ACHN (cell line): Measurements from ENCODE around the gene NHSL2.
"Not testable (repeated sequence)": the region's sequence is repeated elsewhere in the genome, so short reads cannot be mapped to it uniquely, and the experiment has no call there.

Experiments used
- DNase-seq: peaks from one replicate; pipeline ENCODE4 v3.0.0-alpha.2; 2015
- in situ Hi-C: cut with HindIII; loops from 2 replicates; pipeline ENCODE4 v1.10.0; 2017; ENCODE audit warnings: low sequenced_read_pairs, low pct_ligation_motif_present, low pct_unique_long_range_greater_than_20kb

NHSL2 gene

DNA sequence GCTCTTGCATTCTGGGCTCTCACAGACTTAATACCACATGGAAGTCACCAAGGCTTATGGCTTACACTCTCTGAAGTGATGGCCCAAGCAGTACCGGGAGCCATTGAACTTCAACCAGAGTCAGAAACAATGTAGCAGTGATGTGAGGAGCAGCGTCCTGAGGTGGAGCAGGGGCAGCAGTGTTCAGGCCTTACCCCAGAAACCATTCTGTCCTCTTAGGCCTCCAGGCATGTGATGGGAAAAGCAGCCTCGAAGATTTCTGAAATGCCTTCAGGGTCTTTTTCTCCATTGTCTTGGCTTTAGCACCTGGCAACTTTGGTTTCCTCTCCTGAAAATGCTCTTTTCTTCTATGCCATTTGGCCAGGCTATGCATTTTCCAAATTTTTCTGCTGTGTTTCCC lies 248.1 kb downstream of the NHSL2 start:
- DNase-seq: no peak
- in situ Hi-C loops: no loop called here

DNA sequence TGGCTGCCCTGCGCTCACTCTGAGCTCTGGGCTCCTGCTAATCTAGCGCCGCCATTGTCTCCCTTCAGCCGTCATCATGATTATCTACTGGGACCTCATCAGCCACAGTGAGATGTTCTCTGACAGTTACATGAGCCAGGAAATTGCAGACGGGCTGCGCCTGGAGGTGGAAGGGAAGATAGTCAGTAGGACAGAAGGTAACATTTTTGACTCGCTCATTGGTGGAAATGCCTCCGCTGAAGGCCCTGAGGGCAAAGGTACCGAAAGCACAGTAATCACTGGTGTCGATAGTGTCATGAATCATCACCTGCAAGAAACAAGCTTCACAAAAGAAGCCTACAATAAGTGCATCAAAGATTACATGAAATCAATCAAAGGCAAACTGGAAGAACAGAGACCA lies 249.1 kb downstream of the NHSL2 start:
- DNase-seq: no peak
- in situ Hi-C loops: no loop called here

DNA sequence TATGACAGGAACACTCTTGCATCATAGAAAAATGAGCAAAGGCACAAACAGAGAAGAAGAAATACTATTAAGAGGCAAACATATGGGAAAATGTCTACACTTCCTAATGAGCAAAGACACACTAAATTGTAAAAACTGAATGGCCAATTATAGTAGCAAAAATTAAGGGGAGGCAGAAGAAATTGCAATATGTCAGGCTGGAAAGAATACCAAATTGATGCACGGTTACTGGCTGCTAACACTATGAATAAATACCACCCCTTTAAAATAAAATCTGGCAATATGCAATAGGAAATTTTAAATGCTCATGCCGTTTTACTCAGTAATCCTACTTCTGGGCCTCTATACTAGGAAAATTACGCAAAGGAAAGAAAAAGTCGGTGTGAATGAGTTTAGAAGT lies 254.9 kb downstream of the NHSL2 start:
- DNase-seq: no peak
- in situ Hi-C loops: no loop called here

DNA sequence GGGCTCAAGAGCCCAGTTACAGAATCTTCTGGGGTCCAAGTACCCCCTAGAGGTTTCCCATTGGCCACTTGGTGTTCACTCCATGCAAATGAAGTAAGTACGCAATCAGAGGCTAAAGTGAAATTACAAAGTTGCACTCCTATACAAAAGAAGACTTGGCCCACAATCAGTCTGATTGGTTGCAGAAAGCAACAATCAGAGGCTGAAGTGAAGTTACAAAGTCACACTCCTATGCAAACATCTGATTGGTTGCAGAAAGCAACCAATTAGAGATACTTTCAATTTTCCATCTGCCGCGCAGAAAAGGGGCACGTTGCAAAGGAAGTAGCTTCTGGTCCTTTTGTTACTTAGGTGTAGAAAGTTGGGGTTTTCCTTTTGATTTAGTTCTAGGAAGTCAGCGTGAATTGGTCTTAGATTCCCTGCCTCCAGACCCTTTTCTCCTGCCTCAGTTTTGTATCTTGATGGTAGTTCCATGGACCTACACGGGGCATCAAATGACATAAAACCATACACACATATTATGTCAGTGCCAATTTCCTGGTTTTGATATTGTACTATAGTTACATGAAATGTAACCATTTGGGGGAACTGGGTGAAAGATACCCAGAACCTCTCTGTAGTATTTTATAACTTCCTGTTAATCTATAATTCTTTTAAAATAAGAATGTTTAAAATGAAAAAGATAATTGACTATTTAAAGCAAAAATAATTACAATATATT lies 258.5 kb downstream of the NHSL2 start:
- in situ Hi-C loops: no loop called here
- DNase-seq: no peak

DNA sequence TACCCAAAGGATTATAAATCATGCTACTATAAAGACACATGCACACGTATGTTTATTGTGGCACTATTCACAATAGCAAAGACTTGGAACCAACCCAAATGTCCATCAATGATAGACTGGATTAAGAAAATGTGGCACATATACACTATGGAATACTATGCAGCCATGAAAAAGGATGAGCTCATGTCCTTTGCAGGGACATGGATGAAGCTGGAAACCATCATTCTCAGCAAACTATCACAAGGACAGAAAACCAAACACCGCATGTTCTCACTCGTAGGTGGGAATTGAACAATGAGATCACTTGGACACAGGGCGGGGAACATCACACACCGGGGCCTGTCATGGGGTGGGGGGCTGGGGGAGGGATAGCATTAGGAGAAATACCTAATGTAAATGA lies 265.6 kb downstream of the NHSL2 start:
- DNase-seq, in situ Hi-C loops: not testable (repeated sequence)

DNA sequence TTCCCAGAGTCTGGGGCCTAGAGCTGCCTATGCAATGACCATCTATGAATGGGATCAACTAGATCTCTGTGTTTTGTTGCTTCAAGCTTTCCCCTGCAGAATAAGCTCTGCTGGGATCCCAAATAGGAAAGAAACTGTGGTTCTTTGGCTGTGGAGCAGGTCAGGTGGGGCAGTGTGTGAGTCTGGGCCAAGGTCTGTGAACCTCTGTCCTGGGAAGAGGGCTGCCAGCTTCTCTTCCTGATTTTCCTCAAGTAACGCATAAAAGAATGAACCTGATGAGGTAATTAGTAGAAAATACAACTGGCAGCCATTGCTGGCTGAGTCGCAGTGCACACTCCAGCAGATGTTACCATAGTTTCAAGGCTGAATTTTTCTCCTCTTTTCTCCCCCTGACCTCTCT lies 266.3 kb downstream of the NHSL2 start:
- DNase-seq: no peak
- in situ Hi-C loops: no loop called here

DNA sequence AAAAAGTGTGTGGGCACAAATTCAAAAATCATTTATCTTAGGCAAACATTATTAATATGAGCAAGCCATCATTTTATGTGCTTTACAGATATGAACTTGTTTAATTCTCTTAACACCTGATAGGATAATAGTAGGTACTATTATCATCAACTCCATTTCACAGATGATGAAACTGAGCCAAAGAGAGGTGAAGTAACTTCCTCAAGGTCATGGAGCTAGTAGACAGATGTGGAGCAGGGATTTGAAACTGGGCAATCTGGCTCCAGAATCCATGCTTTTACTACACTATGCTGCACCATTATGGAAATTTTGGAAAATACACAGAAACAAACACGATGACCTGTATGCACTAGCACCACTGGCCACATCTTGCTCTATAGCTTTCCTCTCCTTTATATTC lies 269.9 kb downstream of the NHSL2 start:
- in situ Hi-C loops: no loop called here
- DNase-seq: no peak

DNA sequence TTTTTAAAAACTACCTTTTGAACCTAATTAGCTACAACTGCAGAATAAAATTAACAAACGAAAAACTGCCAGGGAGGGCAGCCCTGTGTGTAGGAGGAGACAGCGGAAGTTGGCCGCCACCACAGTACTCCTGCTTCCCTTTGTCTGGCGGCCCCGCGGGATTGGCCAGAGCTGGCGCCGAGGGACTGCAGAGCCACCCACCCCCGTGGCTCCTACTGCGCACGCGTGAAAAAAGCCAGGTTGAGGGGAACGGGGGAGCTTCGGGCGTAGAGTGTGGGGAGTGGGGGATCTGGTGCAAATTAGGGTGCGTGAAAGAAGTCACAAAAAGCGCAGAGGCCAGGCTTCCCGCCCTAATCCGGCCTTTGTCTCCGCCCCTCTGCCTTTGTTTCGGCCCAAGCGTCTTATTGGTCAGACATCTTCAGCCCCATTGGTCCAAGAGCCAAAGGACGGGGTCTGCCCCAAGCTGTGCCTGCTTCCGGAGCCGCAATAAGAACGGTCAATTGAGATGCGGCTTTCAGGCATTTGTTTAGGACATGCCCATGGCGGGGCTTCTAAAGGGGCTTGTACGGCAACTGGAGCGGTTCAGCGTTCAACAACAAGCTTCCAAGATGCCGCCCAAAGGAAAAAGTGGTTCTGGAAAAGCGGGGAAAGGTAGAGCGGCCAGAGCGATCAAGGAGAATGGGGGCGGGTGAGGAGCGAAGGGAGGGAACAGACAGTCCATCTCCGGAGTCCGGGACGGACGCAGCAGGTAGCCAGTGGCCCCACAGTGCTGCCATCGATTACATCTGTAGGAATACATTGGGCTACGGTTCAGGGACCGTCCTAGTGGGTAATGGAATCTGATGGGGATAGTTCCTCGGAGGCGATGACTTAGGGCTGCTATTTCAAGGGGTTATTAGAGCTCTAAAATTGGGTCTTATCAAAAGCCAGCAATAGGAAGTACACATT lies 270.8 kb downstream of the NHSL2 start, which contains the start of gene PIN4:
Gene PIN4 (plus strand): TSS at position 580 of the 948 bp plus-strand sequence. CDS start 29 bp downstream, at position 609.
- peak; percentile 89 for DNase-seq
- in situ Hi-C loops: no loop called here

DNA sequence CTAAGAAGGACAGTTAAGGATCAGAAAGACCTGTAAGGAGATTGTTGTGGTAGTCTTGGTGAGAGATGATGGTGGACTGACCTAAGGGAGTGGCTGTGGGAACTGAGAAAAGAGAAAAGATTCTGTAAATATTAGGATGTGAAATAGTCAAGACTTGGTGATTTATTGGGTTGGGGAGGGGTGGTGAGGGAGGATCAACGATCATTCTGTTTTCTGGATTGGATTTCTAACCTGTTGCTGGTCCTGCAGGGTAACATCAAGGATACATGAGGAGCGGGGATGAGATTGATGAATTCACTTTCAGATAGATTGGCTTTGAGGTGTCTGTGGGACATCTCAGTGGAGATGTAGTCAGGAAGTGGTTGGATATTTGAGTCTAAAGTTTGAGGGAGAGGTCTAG lies 272.3 kb downstream of the NHSL2 start:
- DNase-seq: no peak
- in situ Hi-C loops: no loop called here

DNA sequence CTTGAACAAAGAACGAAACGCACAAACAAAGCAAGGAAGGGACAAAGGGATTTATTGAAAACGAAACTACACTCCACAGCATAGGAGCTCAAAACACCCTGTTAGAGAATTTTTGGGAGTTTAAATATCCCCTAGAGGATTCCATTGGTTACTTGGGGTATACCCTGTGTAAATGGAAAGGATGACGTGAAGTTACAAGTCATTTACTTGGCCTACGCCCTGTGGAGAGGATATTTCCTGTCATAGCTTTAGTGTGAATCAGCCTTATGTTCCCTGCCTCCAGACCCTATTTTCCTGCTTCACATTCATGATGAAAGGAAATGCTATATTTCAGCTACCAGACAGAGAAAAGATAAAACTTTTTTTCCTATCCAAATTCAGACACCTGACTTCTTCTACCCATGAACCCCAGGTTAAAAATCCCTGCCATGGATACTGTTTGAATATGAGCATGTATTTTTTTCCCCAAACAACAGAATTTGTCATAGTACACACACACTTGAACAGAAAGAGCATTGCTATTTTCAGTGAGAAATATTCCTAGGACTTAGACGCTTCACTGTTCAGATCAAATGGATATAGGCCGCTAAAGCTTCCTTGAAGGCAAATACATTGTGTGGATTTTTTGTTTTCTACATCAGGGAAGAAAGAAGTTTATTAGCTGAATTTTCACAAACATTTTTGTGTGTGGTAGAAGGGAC lies 291.3 kb downstream of the NHSL2 start:
- in situ Hi-C loops: no loop called here

More for the DNA sequence above, 291.3 kb downstream of the NHSL2 start:
- DNase-seq: peak; percentile 67
